Measurements from ENCODE around the gene FGD5.

The FGD5 gene, protein sequence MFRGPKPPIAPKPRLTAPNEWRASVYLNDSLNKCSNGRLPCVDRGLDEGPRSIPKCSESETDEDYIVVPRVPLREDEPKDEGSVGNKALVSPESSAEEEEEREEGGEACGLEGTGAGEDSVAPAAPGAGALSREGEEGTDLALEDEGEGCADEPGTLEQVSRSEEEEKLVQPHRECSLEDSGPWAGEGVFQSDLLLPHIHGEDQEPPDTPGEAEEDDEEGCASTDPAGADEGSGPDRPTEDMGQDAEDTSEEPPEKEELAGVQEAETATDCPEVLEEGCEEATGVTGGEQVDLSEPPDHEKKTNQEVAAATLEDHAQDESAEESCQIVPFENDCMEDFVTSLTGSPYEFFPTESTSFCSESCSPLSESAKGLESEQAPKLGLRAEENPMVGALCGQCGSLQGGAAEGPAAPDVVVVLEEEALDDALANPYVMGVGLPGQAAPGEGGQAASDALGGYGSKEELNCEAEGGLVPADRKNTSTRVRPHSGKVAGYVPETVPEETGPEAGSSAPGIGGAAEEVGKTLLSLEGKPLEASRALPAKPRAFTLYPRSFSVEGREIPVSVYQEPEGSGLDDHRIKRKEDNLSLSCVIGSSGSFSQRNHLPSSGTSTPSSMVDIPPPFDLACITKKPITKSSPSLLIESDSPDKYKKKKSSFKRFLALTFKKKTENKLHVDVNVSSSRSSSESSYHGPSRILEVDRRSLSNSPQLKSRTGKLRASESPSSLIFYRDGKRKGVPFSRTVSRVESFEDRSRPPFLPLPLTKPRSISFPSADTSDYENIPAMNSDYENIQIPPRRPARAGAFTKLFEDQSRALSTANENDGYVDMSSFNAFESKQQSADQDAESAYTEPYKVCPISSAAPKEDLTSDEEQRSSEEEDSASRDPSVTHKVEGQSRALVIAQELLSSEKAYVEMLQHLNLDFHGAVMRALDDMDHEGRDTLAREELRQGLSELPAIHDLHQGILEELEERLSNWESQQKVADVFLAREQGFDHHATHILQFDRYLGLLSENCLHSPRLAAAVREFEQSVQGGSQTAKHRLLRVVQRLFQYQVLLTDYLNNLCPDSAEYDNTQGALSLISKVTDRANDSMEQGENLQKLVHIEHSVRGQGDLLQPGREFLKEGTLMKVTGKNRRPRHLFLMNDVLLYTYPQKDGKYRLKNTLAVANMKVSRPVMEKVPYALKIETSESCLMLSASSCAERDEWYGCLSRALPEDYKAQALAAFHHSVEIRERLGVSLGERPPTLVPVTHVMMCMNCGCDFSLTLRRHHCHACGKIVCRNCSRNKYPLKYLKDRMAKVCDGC (N-terminal part only)

GRCh38 chr3:14818804-14819500, at the start of gene FGD5:
TSS of gene FGD5 (plus strand) at chr3:14818962. CDS start at chr3:14819072, 110 bp downstream.
- DNase-seq = no peak

- peak; percentile 46 for DNase-seq
Observed at GRCh38 chr3:14769544-14770325, 49.0 kb upstream of the FGD5 start.

GRCh38 chr3:14770591-14770990, 48.2 kb upstream of the FGD5 start:
- DNase-seq = peak; percentile 41

- peak; percentile 39 for DNase-seq
Observed at GRCh38 chr3:14771593-14772497, 46.9 kb upstream of the FGD5 start.

DNA sequence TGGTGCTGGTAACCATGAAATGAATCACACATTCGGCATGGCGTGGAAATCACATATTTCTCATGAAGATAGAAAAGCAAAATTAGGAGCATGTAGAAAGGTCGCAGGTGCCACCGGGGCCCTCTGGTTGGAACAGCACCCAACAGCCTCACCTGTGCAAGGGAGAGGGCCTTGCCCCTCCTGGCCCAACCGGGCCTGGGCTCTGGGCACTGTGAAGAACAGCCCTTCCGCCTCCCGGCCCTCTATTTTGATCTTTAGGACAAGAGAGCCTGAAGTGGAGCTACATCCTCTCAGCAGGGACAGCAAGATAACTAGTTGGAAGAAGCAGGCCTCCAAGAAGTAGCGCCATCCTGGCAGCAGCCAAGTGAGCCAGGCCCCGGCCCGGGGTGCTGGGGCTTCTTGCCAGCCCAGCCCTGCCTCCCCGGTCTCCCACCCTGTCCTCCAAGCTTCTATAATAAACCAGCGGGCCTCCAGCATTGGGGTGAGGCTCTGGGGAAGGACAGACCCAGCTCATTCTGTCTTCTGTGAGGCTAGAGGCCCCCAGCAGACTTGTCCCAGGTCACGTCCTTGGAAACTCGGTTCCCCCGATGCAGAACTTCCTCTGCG, 46.1 kb upstream of the FGD5 start:
- DNase-seq = peak; percentile 40

- DNase-seq = no peak
Observed at GRCh38 chr3:14773281-14773680, 45.5 kb upstream of the FGD5 start.

GRCh38 chr3:14773691-14774128, 45.1 kb upstream of the FGD5 start:
- peak; percentile 47 for DNase-seq

GRCh38 chr3:14774431-14774830, 44.3 kb upstream of the FGD5 start:
- DNase-seq = peak; percentile 52

DNA sequence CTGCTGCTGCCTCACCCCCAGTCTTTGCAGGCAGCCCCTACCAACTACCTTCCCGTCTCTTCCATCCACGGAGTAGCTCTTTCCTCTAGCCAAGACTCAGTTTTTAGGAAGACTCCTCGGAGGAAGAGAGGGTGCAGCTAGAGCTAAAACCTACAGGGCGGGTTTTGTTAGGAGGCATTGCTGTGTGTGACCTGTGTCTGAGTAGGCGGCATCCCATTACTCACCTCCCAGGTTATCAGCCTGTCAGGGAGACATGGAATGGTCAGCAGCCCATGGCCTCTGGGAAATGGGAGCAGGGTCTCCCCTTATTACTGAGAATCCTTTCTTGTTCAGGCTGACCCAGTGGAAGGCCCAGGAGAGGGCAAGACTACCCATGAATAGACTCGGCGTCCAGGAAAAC, 43.8 kb upstream of the FGD5 start:
- peak; percentile 43 for DNase-seq

DNA sequence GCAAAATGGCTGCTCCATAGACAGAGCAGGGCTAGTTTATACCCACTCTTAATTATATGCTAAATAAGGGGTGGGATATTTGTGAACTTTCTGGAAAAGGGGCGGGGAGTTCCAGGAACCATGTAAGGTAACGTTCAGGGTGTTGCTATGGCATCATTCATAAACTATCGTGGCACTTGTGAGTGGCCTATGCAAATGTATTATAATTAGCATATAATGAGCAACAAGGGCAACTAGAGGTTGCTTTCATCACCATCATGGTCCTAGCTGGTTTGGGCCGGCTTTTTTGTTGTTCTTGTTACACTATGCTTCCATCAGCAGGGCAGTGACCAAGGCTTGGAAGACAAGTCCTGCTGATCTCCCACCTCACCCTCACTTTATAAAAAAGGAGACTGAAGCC, 43.2 kb upstream of the FGD5 start:
- no peak for DNase-seq

DNA sequence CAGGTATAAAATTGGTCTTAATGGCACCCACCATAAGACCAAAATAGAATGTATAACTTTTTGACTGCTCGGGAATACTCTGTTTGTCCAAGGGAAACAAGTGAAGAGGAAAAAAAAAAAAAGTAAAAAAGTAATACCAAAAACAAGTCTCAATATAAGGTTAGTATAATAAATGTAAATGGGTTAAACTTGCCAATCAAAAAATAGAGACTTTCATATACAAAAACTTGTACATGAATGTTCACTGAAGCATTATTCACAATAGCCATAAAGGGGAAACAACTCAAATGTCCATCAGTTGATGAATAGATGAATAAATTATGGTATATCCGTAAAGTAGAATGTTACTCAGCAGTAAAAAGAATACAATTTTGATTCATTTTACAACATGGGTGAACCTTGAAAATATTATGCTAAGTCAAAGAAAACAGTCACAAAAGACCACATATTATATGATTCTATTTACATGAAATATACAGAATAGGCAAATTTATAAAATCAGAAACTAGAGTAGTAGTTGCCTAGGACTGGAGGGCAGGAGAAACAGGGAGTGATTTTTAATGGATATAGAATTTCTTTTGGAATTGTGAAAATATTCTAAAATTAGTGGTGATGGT, 39.6 kb upstream of the FGD5 start:
- DNase-seq = no peak

DNA sequence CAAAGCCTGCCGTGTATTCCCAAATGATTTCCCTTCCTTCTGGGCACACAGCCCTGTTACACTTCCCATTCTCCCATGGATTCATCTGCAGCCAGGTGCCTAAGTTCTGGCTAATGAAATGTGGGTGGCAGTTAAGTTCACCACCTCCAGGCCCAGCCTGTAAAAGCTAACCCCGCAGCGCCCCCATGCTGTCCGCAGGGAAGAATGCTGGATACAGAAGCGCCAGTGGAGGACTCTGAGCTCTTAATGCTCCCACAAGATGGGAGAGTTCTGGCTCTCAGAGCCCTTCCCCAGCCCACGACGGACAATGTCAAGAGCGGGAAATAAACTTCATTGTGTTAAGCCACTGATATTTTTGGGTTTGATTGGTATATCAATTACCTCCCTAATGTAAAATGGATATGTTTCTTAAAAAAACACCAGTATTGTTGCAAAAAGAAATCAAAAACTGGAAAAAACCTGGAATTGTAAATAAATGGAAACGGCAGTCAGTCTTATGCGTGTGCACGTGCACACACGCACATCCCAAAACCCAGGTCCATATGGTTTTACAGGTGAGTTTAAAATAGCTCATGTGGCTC, 37.7 kb upstream of the FGD5 start:
- DNase-seq = peak; percentile 89

DNA sequence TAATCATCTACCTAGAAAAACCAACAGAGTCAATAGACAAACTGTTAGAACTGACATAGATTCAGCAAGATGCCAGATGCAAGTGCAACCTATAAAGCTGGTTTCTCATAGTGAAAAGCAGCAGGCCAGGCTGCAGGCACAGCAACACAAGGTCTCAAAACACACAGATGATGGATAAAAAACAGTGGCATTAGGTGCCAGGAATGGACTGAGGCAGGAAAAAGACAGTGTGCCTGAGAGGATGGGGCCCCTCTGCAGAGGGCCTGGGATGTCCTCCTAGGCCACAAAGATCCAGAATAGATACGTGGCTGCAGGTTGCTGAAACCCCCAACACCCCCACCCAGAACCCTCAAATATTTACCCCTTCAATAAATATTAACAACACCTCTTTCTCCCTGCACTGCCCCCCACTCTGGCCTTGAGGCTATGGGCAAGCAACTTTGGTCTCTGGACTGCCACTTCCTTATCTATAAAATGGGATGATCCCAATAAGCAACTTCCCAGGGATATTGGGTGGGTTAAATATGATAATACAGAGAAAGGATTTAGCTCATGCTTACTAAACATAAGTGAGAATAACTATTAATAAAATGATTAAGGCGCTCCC, 35.2 kb upstream of the FGD5 start:
- DNase-seq = peak; percentile 18

DNA sequence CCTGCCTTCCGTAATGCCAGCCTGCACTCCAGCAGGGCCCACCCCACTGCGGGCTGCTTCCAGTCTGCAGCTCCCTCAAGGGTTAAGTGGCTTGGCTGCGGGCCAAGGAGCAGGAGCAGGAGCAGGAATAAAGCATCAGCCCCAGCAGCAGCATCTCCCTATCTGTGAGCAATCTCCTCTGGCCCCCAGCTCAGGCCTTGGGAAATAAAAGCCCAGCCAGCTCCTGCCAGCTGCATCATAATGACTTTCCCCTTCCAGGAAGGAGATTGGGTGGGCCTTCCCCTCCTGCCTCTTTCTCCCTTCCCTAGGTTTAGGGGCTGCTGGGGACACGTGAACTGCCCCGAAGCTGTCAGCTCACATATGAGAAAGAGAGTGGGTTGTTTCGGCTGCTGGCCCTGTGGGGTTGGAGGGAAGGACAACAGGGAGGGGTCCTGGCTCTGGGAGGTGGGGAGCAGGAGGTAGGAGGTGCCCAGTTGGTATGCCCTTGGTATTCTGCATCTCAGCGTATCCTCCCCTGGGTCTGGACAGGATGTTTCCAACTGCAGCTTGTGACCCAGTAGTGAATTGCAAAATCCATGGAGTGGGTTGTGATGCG, 34.6 kb upstream of the FGD5 start:
- peak; percentile 55 for DNase-seq

GRCh38 chr3:14785207-14786155, 33.3 kb upstream of the FGD5 start:
- peak; percentile 34 for DNase-seq

- no peak for DNase-seq
Observed at GRCh38 chr3:14786369-14786768, 32.4 kb upstream of the FGD5 start.

DNA sequence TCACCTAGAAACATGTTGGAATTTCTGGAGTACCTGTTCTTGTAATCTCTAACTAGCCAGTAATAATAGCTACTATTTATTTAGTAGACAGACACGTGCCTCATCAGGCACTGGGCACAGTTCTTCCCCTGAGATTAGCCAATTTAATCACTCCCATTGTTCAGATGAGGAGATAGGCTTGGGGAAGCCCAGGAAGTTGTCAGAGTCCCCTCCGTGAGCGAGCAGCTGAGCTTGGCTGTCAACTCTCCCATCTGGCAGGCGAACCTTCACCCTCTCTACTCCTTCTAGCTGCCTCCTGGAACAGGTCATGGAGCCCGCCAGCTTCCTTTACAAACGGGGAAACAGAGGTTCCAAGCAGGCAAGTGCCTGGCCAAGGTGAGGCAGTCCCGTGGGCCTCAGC, 31.1 kb upstream of the FGD5 start:
- DNase-seq = peak; percentile 47
